Fibroblast of lung (primary cell): ENCODE results near the gene EFNB2.

Experiments used
- CTCF ChIP-seq, 2 donors: IDR thresholded peaks in 1 of 2; conservative IDR thresholded peaks in 1 of 2; 1 replicate in 1 of 2; 2 replicates in 1 of 2; pipeline ENCODE4 v1.5.1; 2011 to 2012; ENCODE audit warnings: low read length in 2 of 2, control low read depth in 1 of 2, inconsistent platforms in 1 of 2, low read depth in 1 of 2, mild to moderate bottlenecking in 1 of 2
- EZH2 ChIP-seq: IDR thresholded peaks from 2 replicates; pipeline ENCODE4 v1.5.1; 2012; ENCODE audit warnings: low read length, control low read depth, mild to moderate bottlenecking; ENCODE audit errors: missing control alignments

- no peak for TF ChIP-seq CTCF (conservative IDR thresholded peaks at IDR 0.05 in 1 of 2, IDR thresholded peaks at IDR 0.05 in 1 of 2; ENCODE audit: low read depth in 1 of 2, low read length in 2 of 2)
- TF ChIP-seq EZH2, result no peak
Measured at GRCh38 chr13:106486287-106486686, 49.2 kb downstream of the EFNB2 start.
